ENCODE data around the gene WRAP73.

DNA sequence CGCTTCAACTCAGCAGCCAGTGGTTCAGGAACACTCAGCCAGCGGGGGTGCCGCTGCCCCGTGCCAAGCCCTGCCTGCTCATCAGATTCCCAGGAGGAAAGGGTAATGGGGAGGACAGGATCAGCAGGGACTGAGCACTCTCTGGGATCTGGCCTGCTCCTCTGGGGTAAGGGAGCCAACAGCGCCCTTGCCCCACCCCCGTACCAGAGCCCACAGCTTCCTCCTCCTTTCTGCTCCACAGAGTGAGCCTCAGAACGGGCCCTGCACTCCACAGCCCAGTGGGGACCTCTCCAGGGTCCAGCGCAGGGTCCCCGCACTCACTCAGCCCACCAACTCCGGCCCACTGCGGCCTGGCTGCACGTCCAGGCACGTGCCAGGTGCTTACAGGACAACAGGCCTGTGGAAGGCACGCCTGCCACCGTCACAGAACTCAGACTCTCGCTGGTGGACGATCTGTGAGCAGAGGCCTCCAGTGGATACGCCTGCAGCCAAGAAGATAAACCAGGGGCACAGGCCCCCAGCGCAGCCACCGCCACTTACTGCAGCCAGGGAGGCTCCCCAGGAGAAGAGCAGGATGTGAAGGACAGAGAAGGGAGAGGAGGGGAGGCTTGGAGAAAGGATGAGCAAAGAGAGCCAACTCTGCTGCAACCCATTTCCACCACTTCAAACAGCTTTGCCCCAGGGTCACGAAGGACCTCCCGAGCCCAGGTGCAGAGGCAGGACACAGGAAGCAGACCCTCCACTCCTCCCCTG, 40.7 kb downstream of the WRAP73 start:
- TF ChIP-seq POLR2A (IDR thresholded peaks at IDR 0.05), result no peak
- TF ChIP-seq, protein P1, sequence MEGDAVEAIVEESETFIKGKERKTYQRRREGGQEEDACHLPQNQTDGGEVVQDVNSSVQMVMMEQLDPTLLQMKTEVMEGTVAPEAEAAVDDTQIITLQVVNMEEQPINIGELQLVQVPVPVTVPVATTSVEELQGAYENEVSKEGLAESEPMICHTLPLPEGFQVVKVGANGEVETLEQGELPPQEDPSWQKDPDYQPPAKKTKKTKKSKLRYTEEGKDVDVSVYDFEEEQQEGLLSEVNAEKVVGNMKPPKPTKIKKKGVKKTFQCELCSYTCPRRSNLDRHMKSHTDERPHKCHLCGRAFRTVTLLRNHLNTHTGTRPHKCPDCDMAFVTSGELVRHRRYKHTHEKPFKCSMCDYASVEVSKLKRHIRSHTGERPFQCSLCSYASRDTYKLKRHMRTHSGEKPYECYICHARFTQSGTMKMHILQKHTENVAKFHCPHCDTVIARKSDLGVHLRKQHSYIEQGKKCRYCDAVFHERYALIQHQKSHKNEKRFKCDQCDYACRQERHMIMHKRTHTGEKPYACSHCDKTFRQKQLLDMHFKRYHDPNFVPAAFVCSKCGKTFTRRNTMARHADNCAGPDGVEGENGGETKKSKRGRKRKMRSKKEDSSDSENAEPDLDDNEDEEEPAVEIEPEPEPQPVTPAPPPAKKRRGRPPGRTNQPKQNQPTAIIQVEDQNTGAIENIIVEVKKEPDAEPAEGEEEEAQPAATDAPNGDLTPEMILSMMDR (IDR thresholded peaks at IDR 0.05), result no peak
